IPS-18a (cell line): ENCODE results near the gene CLEC18A.
"Not testable (repeated sequence)": the region's sequence is repeated elsewhere in the genome, so short reads cannot be mapped to it uniquely, and the experiment has no call there.

Experiments
- H3K27ac ChIP-seq: one replicate; pipeline ENCODE4 v1.5.1; 2013; ENCODE audit warnings: low read length
- H3K27me3 ChIP-seq: one replicate; pipeline ENCODE4 v1.6.1; 2013; ENCODE audit warnings: mild to moderate bottlenecking, low read length; ENCODE audit not compliant: control insufficient read depth, insufficient read depth
- H3K36me3 ChIP-seq: one replicate; pipeline ENCODE4 v1.6.1; 2013; ENCODE audit warnings: low read depth, low read length; ENCODE audit not compliant: control insufficient read depth
- H3K4me1 ChIP-seq: one replicate; pipeline ENCODE4 v1.6.1; 2013; ENCODE audit warnings: low read depth, low read length; ENCODE audit not compliant: control insufficient read depth
- H3K4me3 ChIP-seq: one replicate; pipeline ENCODE4 v1.5.1; 2013; ENCODE audit warnings: low read length
- H3K9ac ChIP-seq: one replicate; pipeline ENCODE4 v1.6.1; 2013; ENCODE audit warnings: mild to moderate bottlenecking, low read length, moderate library complexity
- H3K9me3 ChIP-seq: one replicate; pipeline ENCODE4 v1.6.1; 2013; ENCODE audit warnings: low read depth, low read length; ENCODE audit not compliant: control insufficient read depth

Gene CLEC18A

DNA sequence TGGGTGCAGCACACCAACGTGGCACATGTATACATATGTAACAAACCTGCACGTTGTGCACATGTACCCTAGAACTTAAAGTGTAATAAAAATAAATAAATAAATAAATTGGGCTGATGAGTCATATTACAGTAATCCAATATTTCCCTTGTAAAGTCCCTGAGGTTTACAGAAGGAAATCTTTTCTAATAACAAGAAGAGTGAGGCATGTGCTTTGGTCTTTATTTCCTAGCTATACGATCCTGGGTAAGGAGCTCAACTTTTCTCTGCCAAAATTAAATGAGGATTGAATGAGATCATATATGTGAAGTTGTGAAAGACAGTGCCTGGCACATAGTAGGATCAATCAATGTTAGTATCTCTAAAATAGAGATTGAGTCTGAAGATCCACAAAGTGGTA, 57.5 kb downstream of the CLEC18A start:
- not testable (repeated sequence) for H3K4me1 ChIP-seq, H3K27me3 ChIP-seq, H3K4me3 ChIP-seq, H3K27ac ChIP-seq, H3K36me3 ChIP-seq, H3K9ac ChIP-seq, H3K9me3 ChIP-seq

DNA sequence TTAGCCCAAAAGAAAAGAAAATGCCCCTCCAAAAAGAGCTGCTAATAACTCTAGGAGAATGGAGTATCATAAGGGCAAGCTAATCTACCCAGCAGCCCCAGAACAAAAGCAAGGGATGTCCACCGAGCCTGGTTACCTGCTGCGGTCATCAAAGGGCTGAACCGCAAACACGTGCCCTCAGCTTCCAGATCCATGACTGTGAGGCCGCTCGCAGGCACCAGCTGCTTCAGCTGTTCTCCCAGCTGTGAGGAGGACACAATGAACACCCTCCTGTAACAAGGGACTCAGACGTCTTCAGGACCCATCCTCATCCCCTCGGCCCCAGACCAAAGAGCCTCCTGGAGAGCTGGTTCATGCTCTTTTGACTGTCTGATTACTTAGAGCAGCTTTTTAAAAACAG, 59.5 kb downstream of the CLEC18A start:
- H3K9ac ChIP-seq, H3K4me3 ChIP-seq, H3K36me3 ChIP-seq, H3K27me3 ChIP-seq, H3K27ac ChIP-seq, H3K9me3 ChIP-seq, H3K4me1 ChIP-seq: not testable (repeated sequence)

DNA sequence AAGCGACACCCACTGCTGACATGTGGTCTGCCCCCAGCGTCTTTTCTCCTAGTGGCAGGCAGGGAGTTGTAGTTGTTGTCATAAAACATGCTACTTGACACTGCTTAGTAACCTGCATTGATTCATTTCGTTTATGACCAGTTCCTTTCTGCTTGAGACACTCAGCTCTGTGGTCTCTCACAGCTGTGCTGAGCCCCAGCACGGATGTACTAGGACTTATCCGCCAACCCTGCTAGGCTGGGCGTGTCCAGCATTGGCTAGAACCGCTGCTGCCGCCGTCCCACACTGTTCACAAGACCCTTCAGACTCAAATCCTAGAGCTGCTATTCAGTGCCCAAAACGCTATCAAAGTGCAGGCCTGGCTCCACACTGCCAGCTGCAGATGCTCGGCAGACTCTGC, 60.0 kb downstream of the CLEC18A start:
- H3K27me3 ChIP-seq, H3K4me1 ChIP-seq, H3K4me3 ChIP-seq, H3K36me3 ChIP-seq, H3K9me3 ChIP-seq, H3K9ac ChIP-seq, H3K27ac ChIP-seq: not testable (repeated sequence)

DNA sequence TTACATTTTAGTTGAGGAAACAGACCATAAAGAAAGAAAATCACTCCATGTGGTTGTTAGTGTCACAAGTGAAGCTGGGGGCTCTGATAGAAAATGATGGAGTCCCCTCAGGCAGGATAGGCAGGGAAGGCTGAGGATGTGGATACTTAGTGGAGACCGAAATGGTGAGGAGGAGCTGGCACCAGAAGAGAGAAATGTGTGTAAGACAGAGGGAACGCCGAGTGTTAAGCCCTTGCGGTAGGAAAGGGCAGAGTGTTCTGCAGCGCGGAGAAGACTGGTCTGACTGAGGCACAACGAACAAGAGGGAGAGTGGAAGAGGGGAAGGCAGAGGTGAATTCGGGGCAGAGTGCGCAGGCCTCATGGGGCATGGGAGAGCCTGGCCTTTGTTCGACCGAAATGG, 61.2 kb downstream of the CLEC18A start:
- not testable (repeated sequence) for H3K36me3 ChIP-seq, H3K27ac ChIP-seq, H3K9ac ChIP-seq, H3K4me1 ChIP-seq, H3K27me3 ChIP-seq, H3K9me3 ChIP-seq, H3K4me3 ChIP-seq

DNA sequence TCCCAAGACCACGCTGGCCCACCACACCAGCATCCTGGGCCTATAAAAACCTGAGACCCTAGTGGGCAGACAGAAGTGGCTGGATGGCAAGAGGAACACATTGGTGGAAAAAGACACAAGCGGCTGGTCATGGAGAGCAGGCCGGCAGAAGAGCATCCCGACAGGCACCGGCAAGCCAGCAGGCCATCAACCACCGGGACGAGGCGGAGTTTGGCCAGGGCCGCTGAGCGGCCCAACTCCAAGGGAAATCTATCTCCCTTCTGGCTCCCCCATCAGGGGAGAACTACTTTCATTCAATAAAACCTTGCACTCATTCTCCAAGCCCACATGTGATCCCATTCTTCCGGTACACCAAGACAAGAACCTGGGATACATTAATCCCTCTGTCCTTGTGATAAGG, 61.8 kb downstream of the CLEC18A start:
- H3K27ac ChIP-seq, H3K9ac ChIP-seq, H3K9me3 ChIP-seq, H3K4me1 ChIP-seq, H3K4me3 ChIP-seq, H3K27me3 ChIP-seq, H3K36me3 ChIP-seq: not testable (repeated sequence)
